KMS-11 (cell line): Measurements from ENCODE around the gene ACLY.

Source experiments
- H2AFZ ChIP-seq: fragments of 200-600 bp; sonication (generic); 2 replicates; pipeline ENCODE4 v1.6.1; 2016; ENCODE audit warnings: antibody characterized with exemption, mixed run types, low read depth
- H3K27ac ChIP-seq: fragments of 200-600 bp; sonication (generic); 2 replicates; pipeline ENCODE4 v1.6.1; 2016; ENCODE audit warnings: mild to moderate bottlenecking, mixed run types
- H3K27me3 ChIP-seq: fragments of 200-600 bp; sonication (generic); 2 replicates; pipeline ENCODE4 v1.6.1; 2017; ENCODE audit warnings: mild to moderate bottlenecking, low read depth, mixed run types, moderate library complexity; ENCODE audit not compliant: insufficient read depth
- H3K36me3 ChIP-seq: fragments of 200-600 bp; sonication (generic); 2 replicates; pipeline ENCODE4 v1.6.1; 2017; ENCODE audit warnings: mild to moderate bottlenecking, mixed run types; ENCODE audit not compliant: insufficient read depth
- H3K4me1 ChIP-seq: fragments of 200-600 bp; sonication (generic); 2 replicates; pipeline ENCODE4 v1.6.1; 2016; ENCODE audit warnings: mild to moderate bottlenecking, low read depth, mixed run types; ENCODE audit not compliant: poor library complexity, severe bottlenecking
- H3K4me2 ChIP-seq: fragments of 200-600 bp; sonication (generic); 2 replicates; pipeline ENCODE4 v1.7.0; 2016; ENCODE audit warnings: mild to moderate bottlenecking, mixed run types
- H3K4me3 ChIP-seq: fragments of 200-600 bp; sonication (generic); IDR thresholded peaks from 2 replicates; pipeline ENCODE4 v1.6.1; 2017; ENCODE audit warnings: low read depth, low read length, mixed read lengths; ENCODE audit not compliant: insufficient read depth
- H3K79me2 ChIP-seq: fragments of 200-600 bp; sonication (generic); 2 replicates; pipeline ENCODE4 v1.6.1; 2016; ENCODE audit warnings: low read depth, mixed run types; ENCODE audit not compliant: insufficient read depth
- H3K9ac ChIP-seq: fragments of 200-600 bp; sonication (generic); 2 replicates; pipeline ENCODE4 v1.6.1; 2016; ENCODE audit warnings: mild to moderate bottlenecking, mixed run types
- H4K20me1 ChIP-seq: fragments of 200-600 bp; sonication (generic); 2 replicates; pipeline ENCODE4 v1.6.1; 2016; ENCODE audit warnings: mild to moderate bottlenecking, mixed run types; ENCODE audit not compliant: insufficient read depth
- CTCF ChIP-seq: fragments of 200-600 bp; sonication (generic); conservative IDR thresholded peaks from 2 replicates; pipeline ENCODE4 v1.6.1; 2017; ENCODE audit warnings: low read depth, mild to moderate bottlenecking, antibody characterized with exemption, low read length, moderate library complexity, mixed read lengths

The ACLY gene

GRCh38 chr17:41896726-41897125, 22.0 kb downstream of the ACLY start:
- H3K9ac ChIP-seq = no peak overlapping the region
- TF ChIP-seq CTCF = no peak
- H3K4me1 ChIP-seq = no peaks in the 10 kb centered on the region
- H3K4me2 ChIP-seq = no peak overlapping the region
- H3K4me3 ChIP-seq = no peak overlapping the region
- no peak overlapping the region for H3K27ac ChIP-seq
- no peak overlapping the region for H2AFZ ChIP-seq
- no peaks in the 10 kb centered on the region for H3K79me2 ChIP-seq
- no peaks in the 10 kb centered on the region for H3K27me3 ChIP-seq
- H4K20me1 ChIP-seq = no peaks in the 10 kb centered on the region
- H3K36me3 ChIP-seq = peaks cover 22% of the 10 kb centered on the region

- Histone ChIP-seq H3K27me3 (no peaks in the 10 kb centered on the region), H2AFZ (no peak overlapping the region), H3K9ac (no peak overlapping the region), H3K36me3 (peaks cover 27% of the 10 kb centered on the region), H3K4me3 (no peak overlapping the region), H4K20me1 (no peaks in the 10 kb centered on the region), H3K4me1 (no peaks in the 10 kb centered on the region), H3K4me2 (no peak overlapping the region), H3K79me2 (no peaks in the 10 kb centered on the region), H3K27ac (no peak overlapping the region)
- no peak for TF ChIP-seq CTCF
Measured at GRCh38 chr17:41895617-41896016, 23.1 kb downstream of the ACLY start.

GRCh38 chr17:41894791-41895331, 23.9 kb downstream of the ACLY start:
- Histone ChIP-seq H3K79me2 (no peaks in the 10 kb centered on the region), H4K20me1 (no peaks in the 10 kb centered on the region), H3K4me3 (no peak overlapping the region), H3K27me3 (no peaks in the 10 kb centered on the region), H3K4me1 (no peaks in the 10 kb centered on the region), H3K9ac (no peak overlapping the region), H3K36me3 (peaks cover 27% of the 10 kb centered on the region), H3K4me2 (no peak overlapping the region), H3K27ac (no peak overlapping the region), H2AFZ (no peak overlapping the region)
- no peak for TF ChIP-seq CTCF

- no peak overlapping the region for H3K4me3 ChIP-seq
- no peak overlapping the region for H3K4me2 ChIP-seq
- H4K20me1 ChIP-seq = no peaks in the 10 kb centered on the region
- no peaks in the 10 kb centered on the region for H3K4me1 ChIP-seq
- no peaks in the 10 kb centered on the region for H3K27me3 ChIP-seq
- no peak overlapping the region for H3K9ac ChIP-seq
- H3K36me3 ChIP-seq = peaks cover 23% of the 10 kb centered on the region; the same call in 1 of the 2 replicates
- H2AFZ ChIP-seq = no peak overlapping the region
- no peak overlapping the region for H3K27ac ChIP-seq
- H3K79me2 ChIP-seq = no peaks in the 10 kb centered on the region
- no peak for TF ChIP-seq CTCF
Measured at GRCh38 chr17:41893384-41893783, 25.4 kb downstream of the ACLY start.
